ENCODE data around the gene SLC22A5.

GRCh38 chr5:132405646-132406045 is 36.1 kb downstream of the SLC22A5 start:
- TF ChIP-seq POLR2AphosphoS5 (IDR thresholded peaks at IDR 0.05) (no peak), CTCF (IDR thresholded peaks at IDR 0.05) (no peak)

Data from breast epithelium (tissue), 3 donors.